ENCODE data around the gene SORCS2. TPM values are rescaled to one million over a fixed set of nuclear protein-coding genes. Genes with fewer than 3 reads are reported as not detected.

SORCS2 gene
- total and polyA plus RNA-seq, 2 of the 8 experiments (the other 6 are each of a cell fraction or from before 2014, with no cell fraction given) = 0.36 to 1.8 TPM

DNA sequence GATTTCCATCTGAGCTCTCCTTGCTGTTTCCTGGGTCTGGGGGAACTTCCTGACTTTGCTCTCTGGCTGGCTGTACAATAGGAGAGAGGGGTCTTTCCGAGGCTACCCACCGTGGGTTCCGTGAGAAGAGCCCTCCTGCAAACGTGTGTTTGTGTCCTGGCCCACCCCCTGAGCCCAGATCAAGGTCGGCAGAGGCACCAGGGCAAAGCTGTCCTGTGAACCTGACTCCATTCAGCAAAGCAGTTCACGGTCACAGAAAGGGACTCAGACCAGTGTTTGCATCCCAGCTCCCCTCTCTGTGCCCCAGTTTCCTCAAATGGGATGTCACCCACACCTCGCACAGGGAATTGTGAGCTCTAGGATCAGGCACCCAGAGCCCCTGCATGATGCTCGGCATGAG, 339.7 kb downstream of the SORCS2 start (continued):
- TF ChIP-seq, protein P1, sequence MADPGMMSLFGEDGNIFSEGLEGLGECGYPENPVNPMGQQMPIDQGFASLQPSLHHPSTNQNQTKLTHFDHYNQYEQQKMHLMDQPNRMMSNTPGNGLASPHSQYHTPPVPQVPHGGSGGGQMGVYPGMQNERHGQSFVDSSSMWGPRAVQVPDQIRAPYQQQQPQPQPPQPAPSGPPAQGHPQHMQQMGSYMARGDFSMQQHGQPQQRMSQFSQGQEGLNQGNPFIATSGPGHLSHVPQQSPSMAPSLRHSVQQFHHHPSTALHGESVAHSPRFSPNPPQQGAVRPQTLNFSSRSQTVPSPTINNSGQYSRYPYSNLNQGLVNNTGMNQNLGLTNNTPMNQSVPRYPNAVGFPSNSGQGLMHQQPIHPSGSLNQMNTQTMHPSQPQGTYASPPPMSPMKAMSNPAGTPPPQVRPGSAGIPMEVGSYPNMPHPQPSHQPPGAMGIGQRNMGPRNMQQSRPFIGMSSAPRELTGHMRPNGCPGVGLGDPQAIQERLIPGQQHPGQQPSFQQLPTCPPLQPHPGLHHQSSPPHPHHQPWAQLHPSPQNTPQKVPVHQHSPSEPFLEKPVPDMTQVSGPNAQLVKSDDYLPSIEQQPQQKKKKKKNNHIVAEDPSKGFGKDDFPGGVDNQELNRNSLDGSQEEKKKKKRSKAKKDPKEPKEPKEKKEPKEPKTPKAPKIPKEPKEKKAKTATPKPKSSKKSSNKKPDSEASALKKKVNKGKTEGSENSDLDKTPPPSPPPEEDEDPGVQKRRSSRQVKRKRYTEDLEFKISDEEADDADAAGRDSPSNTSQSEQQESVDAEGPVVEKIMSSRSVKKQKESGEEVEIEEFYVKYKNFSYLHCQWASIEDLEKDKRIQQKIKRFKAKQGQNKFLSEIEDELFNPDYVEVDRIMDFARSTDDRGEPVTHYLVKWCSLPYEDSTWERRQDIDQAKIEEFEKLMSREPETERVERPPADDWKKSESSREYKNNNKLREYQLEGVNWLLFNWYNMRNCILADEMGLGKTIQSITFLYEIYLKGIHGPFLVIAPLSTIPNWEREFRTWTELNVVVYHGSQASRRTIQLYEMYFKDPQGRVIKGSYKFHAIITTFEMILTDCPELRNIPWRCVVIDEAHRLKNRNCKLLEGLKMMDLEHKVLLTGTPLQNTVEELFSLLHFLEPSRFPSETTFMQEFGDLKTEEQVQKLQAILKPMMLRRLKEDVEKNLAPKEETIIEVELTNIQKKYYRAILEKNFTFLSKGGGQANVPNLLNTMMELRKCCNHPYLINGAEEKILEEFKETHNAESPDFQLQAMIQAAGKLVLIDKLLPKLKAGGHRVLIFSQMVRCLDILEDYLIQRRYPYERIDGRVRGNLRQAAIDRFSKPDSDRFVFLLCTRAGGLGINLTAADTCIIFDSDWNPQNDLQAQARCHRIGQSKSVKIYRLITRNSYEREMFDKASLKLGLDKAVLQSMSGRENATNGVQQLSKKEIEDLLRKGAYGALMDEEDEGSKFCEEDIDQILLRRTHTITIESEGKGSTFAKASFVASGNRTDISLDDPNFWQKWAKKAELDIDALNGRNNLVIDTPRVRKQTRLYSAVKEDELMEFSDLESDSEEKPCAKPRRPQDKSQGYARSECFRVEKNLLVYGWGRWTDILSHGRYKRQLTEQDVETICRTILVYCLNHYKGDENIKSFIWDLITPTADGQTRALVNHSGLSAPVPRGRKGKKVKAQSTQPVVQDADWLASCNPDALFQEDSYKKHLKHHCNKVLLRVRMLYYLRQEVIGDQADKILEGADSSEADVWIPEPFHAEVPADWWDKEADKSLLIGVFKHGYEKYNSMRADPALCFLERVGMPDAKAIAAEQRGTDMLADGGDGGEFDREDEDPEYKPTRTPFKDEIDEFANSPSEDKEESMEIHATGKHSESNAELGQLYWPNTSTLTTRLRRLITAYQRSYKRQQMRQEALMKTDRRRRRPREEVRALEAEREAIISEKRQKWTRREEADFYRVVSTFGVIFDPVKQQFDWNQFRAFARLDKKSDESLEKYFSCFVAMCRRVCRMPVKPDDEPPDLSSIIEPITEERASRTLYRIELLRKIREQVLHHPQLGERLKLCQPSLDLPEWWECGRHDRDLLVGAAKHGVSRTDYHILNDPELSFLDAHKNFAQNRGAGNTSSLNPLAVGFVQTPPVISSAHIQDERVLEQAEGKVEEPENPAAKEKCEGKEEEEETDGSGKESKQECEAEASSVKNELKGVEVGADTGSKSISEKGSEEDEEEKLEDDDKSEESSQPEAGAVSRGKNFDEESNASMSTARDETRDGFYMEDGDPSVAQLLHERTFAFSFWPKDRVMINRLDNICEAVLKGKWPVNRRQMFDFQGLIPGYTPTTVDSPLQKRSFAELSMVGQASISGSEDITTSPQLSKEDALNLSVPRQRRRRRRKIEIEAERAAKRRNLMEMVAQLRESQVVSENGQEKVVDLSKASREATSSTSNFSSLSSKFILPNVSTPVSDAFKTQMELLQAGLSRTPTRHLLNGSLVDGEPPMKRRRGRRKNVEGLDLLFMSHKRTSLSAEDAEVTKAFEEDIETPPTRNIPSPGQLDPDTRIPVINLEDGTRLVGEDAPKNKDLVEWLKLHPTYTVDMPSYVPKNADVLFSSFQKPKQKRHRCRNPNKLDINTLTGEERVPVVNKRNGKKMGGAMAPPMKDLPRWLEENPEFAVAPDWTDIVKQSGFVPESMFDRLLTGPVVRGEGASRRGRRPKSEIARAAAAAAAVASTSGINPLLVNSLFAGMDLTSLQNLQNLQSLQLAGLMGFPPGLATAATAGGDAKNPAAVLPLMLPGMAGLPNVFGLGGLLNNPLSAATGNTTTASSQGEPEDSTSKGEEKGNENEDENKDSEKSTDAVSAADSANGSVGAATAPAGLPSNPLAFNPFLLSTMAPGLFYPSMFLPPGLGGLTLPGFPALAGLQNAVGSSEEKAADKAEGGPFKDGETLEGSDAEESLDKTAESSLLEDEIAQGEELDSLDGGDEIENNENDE (IDR thresholded peaks at IDR 0.05; ENCODE audit: insufficient replicate concordance, low read length) = no peak
- TF ChIP-seq CBX8 (IDR thresholded peaks at IDR 0.05; ENCODE audit: borderline replicate concordance, low read depth, low read length) (no peak), SAP30 (IDR thresholded peaks at IDR 0.05; ENCODE audit: insufficient read depth, insufficient replicate concordance, low read length) (no peak), JUND (IDR thresholded peaks at IDR 0.05; ENCODE audit: low read length) (no peak), PHF8 (conservative IDR thresholded peaks at IDR 0.05; ENCODE audit: low read depth, low read length) (no peak), SP2 (IDR thresholded peaks at IDR 0.05; ENCODE audit: low read length) (no peak), KDM4A (IDR thresholded peaks at IDR 0.05; ENCODE audit: low read depth, low read length, severe bottlenecking) (no peak), NANOG (IDR thresholded peaks at IDR 0.05; ENCODE audit: insufficient read depth, low read depth, low read length, poor library complexity, severe bottlenecking) (no peak), TBP (IDR thresholded peaks at IDR 0.05; ENCODE audit: low read depth, low read length) (no peak), ZNF274 (IDR thresholded peaks at IDR 0.05; ENCODE audit: borderline replicate concordance, extremely low read depth, low read length) (no peak), RNF2 (IDR thresholded peaks at IDR 0.05; ENCODE audit: borderline replicate concordance, low read depth, low read length, missing control alignments, poor library complexity, severe bottlenecking) (no peak)
